ENCODE results near the gene MEN1.
A peak's percentile ranks its signal among the peaks of the same experiment; 100 is the strongest.
"Not testable (repeated sequence)": the region's sequence is repeated elsewhere in the genome, so short reads cannot be mapped to it uniquely, and the experiment has no call there.

The MEN1 gene

DNA sequence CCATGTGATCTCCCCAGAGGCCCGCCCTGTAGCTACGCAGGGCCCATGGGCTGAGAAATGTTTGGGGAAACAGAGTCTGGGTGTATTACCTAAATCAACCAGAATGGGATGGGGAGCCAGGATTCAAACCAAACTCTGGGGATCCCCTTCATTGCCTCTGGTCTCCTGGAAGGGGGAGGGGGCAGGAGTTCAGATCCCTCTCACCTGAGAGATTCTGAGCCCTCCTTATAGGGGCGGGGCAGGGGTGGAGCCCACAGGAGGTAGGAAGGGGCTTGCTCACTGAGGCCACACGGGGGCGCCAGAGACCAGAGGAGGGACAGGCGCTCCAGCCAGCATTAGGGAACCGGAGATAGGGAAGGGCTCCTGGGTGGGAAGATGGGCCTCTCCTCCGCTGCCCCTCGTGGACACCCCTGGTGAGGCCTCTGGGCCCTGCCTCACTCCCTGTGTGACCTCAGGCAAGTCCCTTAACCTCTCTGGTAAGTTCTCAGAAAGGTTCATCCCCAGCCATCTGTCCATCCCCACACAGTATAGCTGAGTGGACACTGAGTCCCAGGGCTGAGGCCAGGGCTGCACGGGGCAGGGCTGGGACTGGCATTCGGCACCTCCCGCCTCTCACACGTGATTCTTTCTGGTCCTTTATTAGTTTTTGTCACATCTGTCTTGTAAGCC is 36.8 kb upstream of the MEN1 start:
- FAIRE-seq, result peak; percentile 74
- TF ChIP-seq TAF1 (IDR thresholded peaks at IDR 0.05; ENCODE audit: low read depth, low read length), result no peak
- TF ChIP-seq PAX5 (IDR thresholded peaks at IDR 0.05; ENCODE audit: insufficient read depth, low read length, severe bottlenecking), result no peak
- TF ChIP-seq POLR2AphosphoS5 (IDR thresholded peaks at IDR 0.05; ENCODE audit: low read depth, low read length), result no peak
- 0 out of 2 replicates have a peak, but pooled peaks have one; percentile 38 for TF ChIP-seq SPI1 (IDR thresholded peaks at IDR 0.05; ENCODE audit: low read depth, low read length)
- TF ChIP-seq POLR2A (IDR thresholded peaks at IDR 0.05; ENCODE audit: low read depth, low read length), result peak; percentile 24; the same call in 1 of the 2 replicates
- no peak for TF ChIP-seq POU2F2 (IDR thresholded peaks at IDR 0.05; ENCODE audit: low read depth, low read length)

GRCh38 chr11:64845776-64846129 is 35.4 kb upstream of the MEN1 start:
- DNase-seq (ENCODE audit: insufficient read length, low spot score); FAIRE-seq: not testable (repeated sequence)

More for the DNA sequence above, 36.8 kb upstream of the MEN1 start:
- DNase-seq (ENCODE audit: insufficient read length, low spot score), result peak; percentile 76

DNA sequence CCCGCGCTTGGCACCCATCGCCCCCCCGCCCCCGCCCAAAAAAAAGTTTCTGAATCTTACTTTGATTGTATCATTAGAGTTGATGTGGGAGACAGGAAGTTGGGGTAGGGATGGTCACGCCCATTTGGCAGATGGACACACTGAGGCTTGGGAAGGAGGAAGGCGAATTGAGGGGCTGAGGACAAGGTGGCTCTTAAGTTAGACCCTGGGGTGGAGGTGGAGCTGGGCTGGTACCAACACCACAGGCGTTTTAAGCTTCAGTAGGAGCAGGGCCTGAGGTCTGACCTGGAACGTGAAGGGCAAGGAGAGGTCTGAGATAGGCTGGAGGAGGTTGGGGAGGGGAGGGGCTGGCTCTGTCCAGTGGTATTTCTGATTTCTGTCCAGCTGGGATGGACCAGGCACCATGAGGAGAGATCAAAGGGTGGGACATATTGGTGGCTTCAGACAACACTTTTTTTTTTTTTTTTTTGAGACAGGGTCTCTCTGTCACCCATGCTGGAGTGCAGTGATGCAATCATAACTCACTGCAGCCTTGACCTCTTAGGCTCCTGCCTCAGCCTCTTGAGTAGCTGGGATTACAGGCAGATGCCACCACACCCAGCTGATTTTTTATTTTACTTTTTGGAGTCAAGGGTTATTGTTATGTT is 34.9 kb upstream of the MEN1 start:
- TF ChIP-seq POLR2A (IDR thresholded peaks at IDR 0.05; ENCODE audit: low read depth, low read length) (no peak), PAX5 (IDR thresholded peaks at IDR 0.05; ENCODE audit: insufficient read depth, low read length, severe bottlenecking) (no peak), POU2F2 (IDR thresholded peaks at IDR 0.05; ENCODE audit: low read depth, low read length) (no peak), SPI1 (IDR thresholded peaks at IDR 0.05; ENCODE audit: low read depth, low read length) (no peak), POLR2AphosphoS5 (IDR thresholded peaks at IDR 0.05; ENCODE audit: low read depth, low read length) (no peak), TAF1 (IDR thresholded peaks at IDR 0.05; ENCODE audit: low read depth, low read length) (no peak)
- no peak for FAIRE-seq
- no peak for DNase-seq (ENCODE audit: insufficient read length, low spot score)

DNA sequence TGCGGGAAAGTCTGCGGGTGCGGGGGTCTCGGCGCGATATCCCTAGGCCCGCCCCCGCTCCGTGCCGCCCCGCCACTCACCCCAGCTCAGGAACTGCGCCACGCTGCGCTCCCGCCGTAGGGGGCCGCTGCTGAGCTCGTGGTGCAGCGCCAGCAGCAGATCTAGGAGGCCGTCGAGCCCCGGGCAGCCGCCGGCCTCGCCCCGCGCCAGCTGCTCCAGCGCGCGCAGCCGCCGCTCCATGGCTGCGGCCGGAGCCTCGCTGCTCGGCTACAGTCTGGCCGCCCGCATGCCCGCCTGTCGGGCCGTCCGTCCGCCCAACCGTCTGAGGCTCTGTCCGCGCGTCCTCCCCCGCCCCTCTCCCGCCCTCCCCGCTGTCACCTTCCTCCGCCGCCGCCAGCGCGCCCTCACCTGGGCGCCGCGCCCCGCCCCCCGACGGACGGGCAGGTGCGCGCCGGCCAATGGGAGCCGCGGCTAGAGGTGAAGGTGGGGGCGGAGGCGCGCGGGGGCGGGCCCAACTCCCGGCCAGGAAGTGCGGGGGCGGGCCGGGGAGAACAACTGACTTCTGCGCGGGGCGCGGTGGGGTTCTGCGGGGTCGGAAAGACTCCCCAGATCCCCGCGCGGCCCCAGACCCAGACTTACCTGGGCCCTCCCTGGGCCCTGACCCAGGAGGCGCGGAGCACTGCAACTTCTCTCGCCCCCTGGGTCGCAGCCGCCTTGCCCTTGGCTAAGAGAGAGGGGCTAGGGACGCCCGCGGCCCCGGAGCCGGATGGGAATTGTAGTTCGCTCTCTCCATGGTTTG is 34.2 kb upstream of the MEN1 start, which contains the start of gene CDC42BPG:
Gene CDC42BPG (minus strand): TSS at position 324 of the 799 bp plus-strand sequence. CDS start 84 bp downstream, at position 240.
- TF ChIP-seq POLR2AphosphoS5 (IDR thresholded peaks at IDR 0.05; ENCODE audit: low read depth, low read length) (no peak), POLR2A (IDR thresholded peaks at IDR 0.05; ENCODE audit: low read depth, low read length) (no peak)
- FAIRE-seq, result peak; percentile 81
- DNase-seq (ENCODE audit: insufficient read length, low spot score), result peak; percentile 91

GRCh38 chr11:64843686-64844329 is 33.5 kb upstream of the MEN1 start:
- DNase-seq (ENCODE audit: insufficient read length, low spot score), result no peak
- no peak for TF ChIP-seq TAF1 (IDR thresholded peaks at IDR 0.05; ENCODE audit: low read depth, low read length)
- no peak for TF ChIP-seq PAX5 (IDR thresholded peaks at IDR 0.05; ENCODE audit: insufficient read depth, low read length, severe bottlenecking)
- no peak for TF ChIP-seq SPI1 (IDR thresholded peaks at IDR 0.05; ENCODE audit: low read depth, low read length)
- TF ChIP-seq POLR2A (IDR thresholded peaks at IDR 0.05; ENCODE audit: low read depth, low read length), result no peak
- TF ChIP-seq POU2F2 (IDR thresholded peaks at IDR 0.05; ENCODE audit: low read depth, low read length), result no peak
- no peak for TF ChIP-seq POLR2AphosphoS5 (IDR thresholded peaks at IDR 0.05; ENCODE audit: low read depth, low read length)
- FAIRE-seq, result peak; percentile 56

DNA sequence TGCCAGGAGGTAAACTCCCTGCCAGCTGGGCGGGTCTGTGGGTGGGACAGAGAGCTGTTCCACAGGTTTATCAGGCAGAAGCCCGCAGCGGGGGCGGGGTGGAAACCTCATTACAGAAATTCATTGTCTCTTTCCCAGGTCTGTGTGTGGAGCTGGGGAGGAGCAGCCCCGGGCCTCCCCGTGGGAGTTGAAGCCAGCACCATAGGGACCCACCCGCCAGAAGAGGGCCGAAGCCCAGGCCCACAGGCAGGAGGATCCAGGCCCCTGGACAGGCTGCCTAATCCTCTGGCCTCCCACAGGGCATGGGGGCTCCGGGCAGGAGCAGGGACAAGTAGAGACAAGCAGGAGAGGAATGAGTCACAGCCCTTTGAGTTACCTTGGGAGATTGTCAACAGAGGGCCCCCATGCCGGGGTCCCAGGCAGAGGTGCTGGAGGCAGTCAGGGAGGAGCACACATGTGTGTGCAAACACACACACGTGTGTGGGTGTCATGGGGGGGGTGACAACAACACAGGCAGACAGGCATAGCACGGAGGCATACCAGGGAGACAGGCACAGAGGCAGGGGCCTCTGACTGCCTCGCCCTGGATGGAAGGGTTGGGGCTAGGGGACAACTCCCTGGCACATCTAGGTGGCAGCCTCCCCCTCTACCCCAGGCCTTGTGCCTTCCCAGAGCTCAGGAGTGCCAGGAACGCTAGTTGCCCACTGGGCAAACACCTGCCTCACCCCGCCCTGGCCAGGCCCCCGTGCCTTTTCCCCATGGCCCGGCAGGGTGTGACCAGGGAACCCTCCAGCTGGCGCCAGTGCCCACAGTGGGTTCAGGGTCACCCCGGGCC is 32.7 kb upstream of the MEN1 start:
- no peak for TF ChIP-seq TAF1 (IDR thresholded peaks at IDR 0.05; ENCODE audit: low read depth, low read length)
- TF ChIP-seq POLR2AphosphoS5 (IDR thresholded peaks at IDR 0.05; ENCODE audit: low read depth, low read length), result no peak
- TF ChIP-seq SPI1 (IDR thresholded peaks at IDR 0.05; ENCODE audit: low read depth, low read length), result no peak
- TF ChIP-seq POLR2A (IDR thresholded peaks at IDR 0.05; ENCODE audit: low read depth, low read length), result no peak
- no peak for TF ChIP-seq POU2F2 (IDR thresholded peaks at IDR 0.05; ENCODE audit: low read depth, low read length)
- no peak for TF ChIP-seq PAX5 (IDR thresholded peaks at IDR 0.05; ENCODE audit: insufficient read depth, low read length, severe bottlenecking)
- DNase-seq (ENCODE audit: insufficient read length, low spot score) (no peak), FAIRE-seq (no peak)

DNA sequence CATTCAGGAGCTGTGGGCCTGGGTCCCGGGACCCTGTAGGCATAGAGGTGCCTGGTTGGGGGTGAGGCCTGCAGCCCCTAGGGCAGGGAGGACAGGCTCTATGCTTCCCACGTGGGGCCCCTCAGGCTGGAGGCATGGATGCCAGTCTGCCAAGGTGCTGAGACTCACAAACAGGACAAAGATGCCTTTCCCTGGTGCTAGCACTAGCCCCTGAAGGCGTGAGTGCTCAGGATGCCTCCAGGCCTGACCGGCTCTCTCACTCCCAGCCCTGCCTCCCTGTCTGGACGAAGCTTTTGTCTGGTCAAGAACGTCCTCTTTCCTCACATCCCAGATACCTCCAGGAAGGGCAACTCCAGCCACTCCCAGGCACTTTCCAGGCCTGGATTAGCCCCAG is 32.0 kb upstream of the MEN1 start:
- no peak for FAIRE-seq

DNA sequence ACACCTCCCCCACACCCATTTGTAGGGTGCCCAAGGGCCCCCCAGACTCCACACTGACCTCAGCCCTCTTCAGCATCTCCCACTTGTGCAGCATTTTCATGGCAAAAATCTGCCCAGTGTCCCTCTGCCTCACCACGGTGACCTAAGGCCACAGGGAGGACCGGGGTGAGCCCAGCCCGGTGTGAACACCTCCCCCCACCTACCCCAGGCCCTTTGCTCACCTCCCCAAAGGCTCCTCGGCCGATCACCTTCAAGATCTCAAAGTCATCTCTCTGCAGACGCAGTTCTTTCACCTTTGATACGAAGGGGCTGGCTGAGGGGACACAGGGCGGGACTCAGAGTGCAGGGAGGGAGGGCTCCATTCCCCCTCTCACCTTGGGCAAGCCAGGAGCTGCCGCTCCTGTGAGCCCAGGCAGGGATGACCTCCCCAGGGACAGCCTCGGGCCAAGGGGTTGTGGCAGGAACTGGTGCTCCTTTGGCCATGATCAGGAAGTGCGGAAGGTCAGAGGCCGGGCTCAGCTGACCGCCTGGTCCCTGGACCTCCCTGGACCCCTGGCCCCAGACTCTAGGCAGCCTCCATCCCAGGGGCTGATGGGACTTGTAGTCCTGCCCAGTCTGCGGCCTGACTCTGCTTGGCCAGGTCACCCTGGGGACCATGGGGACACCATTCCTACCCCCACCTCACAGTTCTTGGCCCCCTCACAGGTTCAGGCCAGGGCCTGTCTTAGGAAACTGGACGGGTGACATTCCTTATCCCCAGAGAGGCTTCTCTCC is 31.4 kb upstream of the MEN1 start:
- DNase-seq (ENCODE audit: insufficient read length, low spot score) (no peak), FAIRE-seq (no peak)
- TF ChIP-seq TAF1 (IDR thresholded peaks at IDR 0.05; ENCODE audit: low read depth, low read length) (no peak), POU2F2 (IDR thresholded peaks at IDR 0.05; ENCODE audit: low read depth, low read length) (no peak), PAX5 (IDR thresholded peaks at IDR 0.05; ENCODE audit: insufficient read depth, low read length, severe bottlenecking) (no peak), POLR2AphosphoS5 (IDR thresholded peaks at IDR 0.05; ENCODE audit: low read depth, low read length) (no peak)

More for the DNA sequence above, 32.0 kb upstream of the MEN1 start:
- TF ChIP-seq SPI1 (IDR thresholded peaks at IDR 0.05; ENCODE audit: low read depth, low read length) (no peak), PAX5 (IDR thresholded peaks at IDR 0.05; ENCODE audit: insufficient read depth, low read length, severe bottlenecking) (no peak), POLR2AphosphoS5 (IDR thresholded peaks at IDR 0.05; ENCODE audit: low read depth, low read length) (no peak), POU2F2 (IDR thresholded peaks at IDR 0.05; ENCODE audit: low read depth, low read length) (no peak), TAF1 (IDR thresholded peaks at IDR 0.05; ENCODE audit: low read depth, low read length) (no peak)
- no peak for DNase-seq (ENCODE audit: insufficient read length, low spot score)
